MG63 (cell line): ENCODE results near the gene CYP27B1. TPM values are rescaled to one million over a fixed set of nuclear protein-coding genes. Genes with fewer than 3 reads are reported as not detected.
"Not testable (repeated sequence)": the region's sequence is repeated elsewhere in the genome, so short reads cannot be mapped to it uniquely, and the experiment has no call there.

ENCODE experiments used
- DNase-seq: peaks from one replicate; pipeline ENCODE4 v3.0.0-alpha.2; 2020
- H3K27me3 ChIP-seq: fragments of 250-450 bp; sonication (Bioruptor Pico); 2 replicates; pipeline ENCODE4 v1.5.1; 2020; ENCODE audit warnings: mild to moderate bottlenecking, moderate library complexity
- H3K36me3 ChIP-seq: fragments of 250-450 bp; sonication (Bioruptor Pico); 2 replicates; pipeline ENCODE4 v1.5.1; 2020; ENCODE audit warnings: mild to moderate bottlenecking, moderate library complexity
- H3K4me3 ChIP-seq: fragments of 250-450 bp; sonication (Bioruptor Pico); 2 replicates; pipeline ENCODE4 v1.5.1; 2020; ENCODE audit warnings: mild to moderate bottlenecking, moderate library complexity
- H3K9me3 ChIP-seq: fragments of 250-450 bp; sonication (Bioruptor Pico); 2 replicates; pipeline ENCODE4 v1.5.1; 2020; ENCODE audit warnings: mild to moderate bottlenecking, moderate library complexity
- total RNA-seq: library from RNA; depleted of rRNA; stranded (reverse); fragments of >200 nt; shearing (Covaris generic); gene quantifications from 2 replicates; pipeline ENCODE4 v1.2.3, GENCODE V29; 2014; ENCODE audit warnings: low replicate concordance

The CYP27B1 gene
- total RNA-seq, 1 experiment from 2014 or later = not detected

DNA sequence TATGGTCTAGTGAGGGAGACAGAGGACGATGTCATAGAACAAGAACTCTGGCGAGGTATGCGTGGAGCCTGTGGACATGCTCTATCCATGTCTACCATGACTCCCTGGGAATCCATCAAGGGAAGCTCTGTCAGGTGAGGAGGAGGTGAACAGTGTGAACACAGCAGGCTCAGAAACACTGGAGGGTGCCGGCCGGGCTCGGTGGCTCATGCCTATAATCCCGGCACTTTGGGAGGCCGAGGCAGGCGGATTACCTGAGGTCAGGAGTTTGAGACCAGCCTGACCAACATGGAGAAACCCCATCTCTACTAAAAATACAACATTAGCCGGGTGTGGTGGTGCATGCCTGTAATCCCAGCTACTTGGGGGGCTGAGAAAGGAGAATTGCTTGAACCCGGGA, 7.8 kb upstream of the CYP27B1 start:
- DNase-seq, H3K27me3 ChIP-seq, H3K4me3 ChIP-seq, H3K9me3 ChIP-seq: not testable (repeated sequence)
- H3K36me3 ChIP-seq = peaks cover 36% of the 10 kb centered on the region

DNA sequence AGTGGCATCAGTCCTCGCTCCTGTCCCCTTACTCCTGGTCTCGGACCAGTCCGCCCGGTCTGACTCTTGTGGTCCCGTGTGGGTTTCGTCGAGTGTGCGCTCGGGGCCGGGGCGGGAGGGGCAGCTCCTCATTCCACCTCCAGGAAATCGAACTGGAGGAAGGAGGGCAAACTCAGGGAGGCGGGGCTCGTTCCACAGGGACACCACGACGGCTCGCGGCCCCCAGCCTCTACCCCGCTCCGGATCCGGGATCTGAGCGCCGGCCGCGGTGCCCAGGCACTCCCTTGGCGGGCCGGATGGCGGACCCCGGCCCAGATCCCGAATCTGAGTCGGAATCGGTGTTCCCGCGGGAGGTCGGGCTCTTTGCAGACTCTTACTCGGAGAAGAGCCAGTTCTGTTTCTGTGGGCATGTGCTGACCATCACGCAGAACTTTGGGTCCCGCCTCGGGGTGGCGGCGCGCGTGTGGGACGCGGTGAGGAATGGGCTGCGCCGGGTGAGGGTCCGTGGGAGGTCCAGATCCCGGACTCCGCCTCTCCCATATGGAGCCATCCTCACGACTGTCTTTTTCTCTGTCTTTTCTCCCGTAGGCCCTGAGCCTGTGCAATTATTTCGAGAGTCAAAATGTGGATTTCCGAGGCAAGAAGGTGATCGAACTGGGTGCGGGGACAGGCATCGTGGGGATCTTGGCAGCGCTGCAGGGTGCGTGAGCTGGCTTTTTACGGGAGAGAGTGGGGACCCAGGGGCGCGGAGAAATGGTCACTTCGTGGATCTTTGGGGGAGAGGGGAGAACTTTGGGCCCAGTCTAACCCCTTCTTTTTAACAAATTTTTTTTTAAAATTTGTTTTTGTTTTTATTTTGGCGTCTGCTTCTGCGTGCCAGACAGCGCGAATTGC, 5.8 kb upstream of the CYP27B1 start, which contains the start of gene EEF1AKMT3:
EEF1AKMT3 (plus strand) TSS at position 186 of the 894 bp plus-strand sequence; CDS start at position 297, 111 bp downstream.
- H3K4me3 ChIP-seq = peak within 1 kb of the TSS; percentile 84
- DNase-seq = peak; percentile 76
- no peaks in the 10 kb centered on the region for H3K9me3 ChIP-seq
- H3K36me3 ChIP-seq = peaks cover 54% of the 10 kb centered on the region
- H3K27me3 ChIP-seq = no peaks in the 10 kb centered on the region

DNA sequence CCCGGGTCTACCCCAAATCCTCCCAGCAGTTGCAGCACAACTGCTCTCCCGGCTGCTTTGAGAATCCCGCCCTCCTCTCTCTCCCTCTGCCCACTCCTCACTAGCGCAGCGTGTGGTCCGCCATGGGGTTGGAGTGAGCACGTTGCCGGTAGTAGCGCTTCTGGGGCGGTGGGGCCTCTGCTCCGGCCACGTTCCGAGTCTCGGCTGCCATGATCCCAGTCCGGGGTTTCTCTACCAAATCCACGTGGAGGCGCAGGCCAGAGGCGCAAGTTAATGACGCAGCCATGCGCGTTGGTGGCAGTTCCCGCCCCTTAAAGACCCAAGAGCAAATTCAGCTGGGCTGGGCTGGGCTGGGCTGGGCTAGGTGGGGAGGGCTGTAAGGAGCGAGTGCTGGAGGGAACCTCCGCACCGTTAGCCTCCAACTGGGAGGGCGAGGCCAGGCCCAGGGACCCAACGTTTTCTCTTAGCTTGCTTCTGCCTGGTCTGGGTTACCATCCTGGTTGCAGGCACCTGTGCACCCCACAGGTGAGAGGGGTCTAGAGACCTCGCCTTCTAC, 5.1 kb upstream of the CYP27B1 start, which contains the start of gene METTL1:
METTL1 (minus strand) TSS at position 233 of the 556 bp plus-strand sequence; CDS start at position 211, 22 bp downstream.
- peak within 1 kb of the TSS; percentile 84 for H3K4me3 ChIP-seq
- peaks cover under 1% of the 10 kb centered on the region; the same call in 1 of the 2 replicates for H3K27me3 ChIP-seq
- no peaks in the 10 kb centered on the region for H3K9me3 ChIP-seq
- peaks cover 49% of the 10 kb centered on the region for H3K36me3 ChIP-seq
- peak; percentile 97 for DNase-seq

DNA sequence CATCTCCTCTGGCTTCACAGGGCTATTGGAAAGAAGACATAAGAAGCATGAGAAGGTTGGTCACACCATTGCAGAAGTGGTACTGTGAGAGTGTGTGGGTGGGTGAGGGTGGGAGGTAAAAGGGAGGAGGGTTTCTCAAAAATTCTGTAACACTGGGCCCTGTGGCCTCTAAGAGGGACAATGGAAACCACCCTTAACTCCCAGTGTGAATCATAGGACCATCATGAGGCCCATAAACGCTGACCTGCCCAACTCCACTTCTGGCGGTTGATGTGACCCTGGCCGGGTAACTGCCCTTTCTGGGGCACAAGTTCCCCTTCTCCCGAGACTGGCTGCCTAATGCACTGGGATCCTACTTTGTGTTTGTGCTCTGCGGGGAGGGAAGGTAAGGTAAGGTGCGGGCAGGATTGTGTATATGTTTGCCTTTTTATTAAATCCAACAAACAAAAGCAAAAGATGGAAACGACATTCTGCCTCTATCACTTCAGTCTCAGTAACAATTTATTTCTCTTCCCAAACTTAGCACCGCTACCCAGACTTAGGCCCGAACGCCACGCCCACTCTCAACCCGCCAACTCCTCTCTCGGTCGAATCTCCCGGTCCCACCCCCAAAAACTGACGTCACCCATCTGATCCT, 4.5 kb upstream of the CYP27B1 start:
- Histone ChIP-seq H3K9me3 (no peaks in the 10 kb centered on the region), H3K36me3 (peaks cover 49% of the 10 kb centered on the region), H3K27me3 (peaks cover 6% of the 10 kb centered on the region), H3K4me3 (peak overlapping the region; percentile 84)
- peak; percentile 93 for DNase-seq

DNA sequence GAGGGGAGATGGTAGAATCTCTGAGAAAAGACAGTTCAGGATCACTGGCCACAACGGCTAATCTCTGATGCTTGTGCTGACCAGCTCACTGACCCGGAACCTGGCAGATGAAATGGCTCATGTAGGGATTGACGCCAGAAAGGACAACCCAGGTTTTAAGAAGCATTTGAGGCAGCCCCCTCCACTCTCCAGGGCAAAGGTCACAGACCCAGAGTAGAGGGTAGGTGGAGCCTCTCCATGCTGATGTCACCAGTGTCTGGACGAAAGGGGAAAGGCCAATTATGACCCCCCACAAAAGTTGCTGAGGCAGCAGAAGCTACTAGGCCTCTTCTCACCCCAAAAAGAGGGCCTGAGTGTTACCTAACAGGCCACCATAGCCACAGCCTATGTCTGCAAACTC, 3.9 kb upstream of the CYP27B1 start:
- DNase-seq = no peak
- Histone ChIP-seq H3K4me3 (peak overlapping the region; percentile 84), H3K36me3 (peaks cover 43% of the 10 kb centered on the region), H3K27me3 (peaks cover 13% of the 10 kb centered on the region), H3K9me3 (no peaks in the 10 kb centered on the region)

DNA sequence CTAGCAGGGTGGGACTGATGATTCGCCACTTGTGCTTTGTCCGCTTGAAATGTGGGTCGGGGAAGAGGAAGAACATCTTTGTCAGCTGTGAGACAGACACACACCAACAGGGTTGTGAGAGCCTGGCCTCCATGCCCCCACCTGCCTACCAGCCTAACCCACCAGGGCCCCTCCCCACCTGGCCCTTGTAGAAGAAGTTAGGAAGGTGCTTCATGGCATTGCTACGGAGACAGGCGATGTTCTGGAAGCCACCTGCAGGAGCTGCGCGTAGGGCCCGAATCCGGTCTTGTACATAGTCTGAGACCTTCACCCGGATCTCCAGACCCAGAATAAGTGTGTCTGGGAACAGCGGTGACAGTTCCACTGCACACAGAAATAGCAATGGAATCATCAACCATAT, 2.7 kb upstream of the CYP27B1 start:
- H3K4me3 ChIP-seq = no peak overlapping the region
- H3K36me3 ChIP-seq = peaks cover 40% of the 10 kb centered on the region
- peaks cover 24% of the 10 kb centered on the region for H3K27me3 ChIP-seq
- DNase-seq = no peak
- no peaks in the 10 kb centered on the region for H3K9me3 ChIP-seq

DNA sequence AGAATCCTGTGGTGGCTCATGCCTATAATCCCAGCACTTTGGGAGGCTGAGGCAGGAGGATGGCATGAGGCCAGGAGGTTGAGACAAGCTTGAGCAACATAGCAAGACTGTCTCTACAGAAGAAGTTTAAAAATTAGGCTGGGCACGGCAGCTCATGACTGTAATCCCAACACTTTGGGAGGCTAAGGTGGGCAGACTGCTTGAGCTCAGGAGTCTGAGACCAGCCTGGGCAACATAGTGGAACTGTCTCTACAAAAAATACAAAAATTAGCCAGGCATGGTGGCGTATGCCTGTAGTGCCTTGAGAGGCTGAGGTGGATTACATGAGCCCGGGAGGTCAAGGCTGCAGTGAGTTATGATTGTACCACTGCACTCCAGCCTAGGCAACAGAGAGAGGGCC, 998 bp upstream of the CYP27B1 start:
- no peaks in the 10 kb centered on the region for H3K9me3 ChIP-seq
- DNase-seq = no peak
- peaks cover 32% of the 10 kb centered on the region for H3K36me3 ChIP-seq
- H3K27me3 ChIP-seq = peaks cover 33% of the 10 kb centered on the region
- no peak overlapping the region for H3K4me3 ChIP-seq

DNA sequence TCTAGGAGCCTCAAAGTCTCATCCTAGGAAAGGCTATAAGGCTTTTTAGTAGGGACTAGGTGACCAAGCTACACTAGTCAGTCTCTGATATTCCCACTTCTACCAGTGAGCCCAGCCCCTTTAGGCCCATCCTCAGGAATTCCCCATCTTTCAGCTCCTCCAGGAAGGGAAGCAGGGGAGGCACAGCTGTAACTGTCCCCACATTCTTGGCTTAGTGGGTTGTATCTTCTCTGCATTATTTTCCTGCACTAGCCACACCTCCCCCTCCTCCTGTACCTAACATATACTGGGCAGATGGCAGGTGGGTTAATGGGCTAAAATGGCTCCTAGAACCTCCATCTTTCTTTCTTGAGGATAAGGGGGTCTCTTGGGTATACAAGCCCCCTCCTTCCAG, 424 bp upstream of the CYP27B1 start:
- DNase-seq = no peak
- Histone ChIP-seq H3K36me3 (peaks cover 32% of the 10 kb centered on the region), H3K27me3 (peaks cover 33% of the 10 kb centered on the region), H3K9me3 (no peaks in the 10 kb centered on the region), H3K4me3 (no peak overlapping the region)

DNA sequence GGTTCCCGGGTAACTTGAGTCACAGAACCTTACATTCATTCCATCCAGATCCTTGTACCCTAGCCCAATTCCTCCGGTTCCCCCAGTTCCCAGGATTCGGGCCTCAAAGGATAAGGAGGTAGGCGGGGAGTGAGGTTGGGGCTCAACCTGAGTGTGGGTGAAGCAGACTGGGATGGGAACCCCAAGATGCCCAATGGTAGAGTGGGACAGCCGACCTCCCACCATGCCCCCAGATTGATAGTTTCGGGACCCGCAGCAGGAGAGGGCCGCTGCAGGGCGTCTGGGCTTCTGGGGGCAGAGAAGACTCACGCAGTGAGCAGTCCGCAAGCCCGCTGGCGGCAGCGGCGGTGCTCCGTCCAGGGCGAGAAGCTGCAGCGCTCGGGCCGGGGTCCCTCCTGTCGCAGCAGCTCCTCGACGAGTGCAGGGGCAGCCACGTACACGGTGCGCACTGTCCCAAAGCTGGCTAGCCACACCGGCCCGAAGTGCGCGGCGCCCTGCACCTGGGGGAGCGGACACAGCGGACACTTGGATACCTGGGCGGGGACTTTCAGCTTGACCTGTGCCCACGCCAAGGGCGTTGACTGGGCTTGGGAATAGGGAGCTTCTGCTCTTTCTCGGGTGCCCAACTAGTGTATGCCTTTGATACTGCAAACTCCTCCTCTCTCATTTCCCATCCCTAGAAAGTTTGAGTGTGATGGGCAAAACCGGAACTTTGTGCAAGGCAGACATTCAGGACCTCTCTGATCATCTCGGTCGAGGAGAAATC, 997 bp downstream of the CYP27B1 start:
- Histone ChIP-seq H3K36me3 (peaks cover 31% of the 10 kb centered on the region), H3K9me3 (no peaks in the 10 kb centered on the region), H3K4me3 (no peak overlapping the region), H3K27me3 (peaks cover 33% of the 10 kb centered on the region)
- no peak for DNase-seq

DNA sequence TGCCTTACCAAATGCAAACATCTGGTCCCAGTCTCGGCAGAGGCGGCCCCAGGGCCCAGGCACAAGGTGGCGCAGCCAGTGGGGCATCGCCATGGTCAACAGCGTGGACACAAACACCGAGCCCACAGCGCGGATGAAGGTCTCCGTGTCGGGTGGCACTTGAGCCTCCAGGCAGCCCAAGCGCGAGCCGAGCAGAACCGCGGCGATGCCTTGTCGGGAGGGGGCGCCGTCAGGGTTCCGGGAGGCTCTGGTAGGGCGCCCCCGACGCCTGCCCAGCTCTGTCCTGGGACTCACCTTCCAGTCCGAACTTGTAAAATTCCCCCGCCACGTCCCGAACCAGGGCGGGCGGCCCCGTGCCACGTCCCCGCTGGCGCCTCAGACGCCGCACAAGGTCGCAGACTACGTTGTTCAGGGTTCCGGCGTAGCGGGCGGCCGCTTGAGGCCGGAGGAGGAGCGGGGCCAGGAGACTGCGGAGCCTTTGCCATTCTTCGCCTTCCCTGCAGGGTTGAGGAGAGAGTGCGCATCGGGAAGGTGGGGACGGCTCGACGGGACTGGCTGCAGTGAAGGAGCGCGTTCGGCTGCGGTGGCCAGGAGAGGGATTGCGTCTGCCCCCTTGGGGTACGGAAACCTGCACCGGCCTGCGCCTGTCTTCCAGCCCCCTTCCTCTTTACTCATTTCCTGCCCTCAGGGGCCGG, 1.7 kb downstream of the CYP27B1 start:
- Histone ChIP-seq H3K9me3 (no peaks in the 10 kb centered on the region), H3K36me3 (peaks cover 23% of the 10 kb centered on the region), H3K4me3 (no peak overlapping the region), H3K27me3 (peaks cover 33% of the 10 kb centered on the region)
- DNase-seq = no peak

DNA sequence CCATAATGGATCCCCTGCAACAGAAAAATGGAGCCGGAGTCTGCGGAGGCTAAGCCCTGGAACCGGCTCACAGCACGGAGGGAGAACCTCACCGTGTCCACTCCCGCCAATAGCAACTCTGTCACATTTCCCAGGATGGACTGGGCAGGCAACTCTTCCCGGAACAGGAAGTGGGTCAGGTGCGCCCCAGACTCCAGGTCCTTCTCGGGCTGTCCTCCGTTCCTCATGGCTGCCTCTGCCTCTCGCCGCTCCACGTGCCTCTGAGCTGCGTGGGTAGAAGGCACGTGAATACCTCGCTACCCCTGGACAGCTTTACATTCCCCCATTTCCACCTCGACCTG, 2.2 kb downstream of the CYP27B1 start:
- H3K9me3 ChIP-seq = no peaks in the 10 kb centered on the region
- H3K4me3 ChIP-seq = no peak overlapping the region
- peaks cover 33% of the 10 kb centered on the region for H3K27me3 ChIP-seq
- peaks cover 18% of the 10 kb centered on the region for H3K36me3 ChIP-seq
- DNase-seq = no peak

DNA sequence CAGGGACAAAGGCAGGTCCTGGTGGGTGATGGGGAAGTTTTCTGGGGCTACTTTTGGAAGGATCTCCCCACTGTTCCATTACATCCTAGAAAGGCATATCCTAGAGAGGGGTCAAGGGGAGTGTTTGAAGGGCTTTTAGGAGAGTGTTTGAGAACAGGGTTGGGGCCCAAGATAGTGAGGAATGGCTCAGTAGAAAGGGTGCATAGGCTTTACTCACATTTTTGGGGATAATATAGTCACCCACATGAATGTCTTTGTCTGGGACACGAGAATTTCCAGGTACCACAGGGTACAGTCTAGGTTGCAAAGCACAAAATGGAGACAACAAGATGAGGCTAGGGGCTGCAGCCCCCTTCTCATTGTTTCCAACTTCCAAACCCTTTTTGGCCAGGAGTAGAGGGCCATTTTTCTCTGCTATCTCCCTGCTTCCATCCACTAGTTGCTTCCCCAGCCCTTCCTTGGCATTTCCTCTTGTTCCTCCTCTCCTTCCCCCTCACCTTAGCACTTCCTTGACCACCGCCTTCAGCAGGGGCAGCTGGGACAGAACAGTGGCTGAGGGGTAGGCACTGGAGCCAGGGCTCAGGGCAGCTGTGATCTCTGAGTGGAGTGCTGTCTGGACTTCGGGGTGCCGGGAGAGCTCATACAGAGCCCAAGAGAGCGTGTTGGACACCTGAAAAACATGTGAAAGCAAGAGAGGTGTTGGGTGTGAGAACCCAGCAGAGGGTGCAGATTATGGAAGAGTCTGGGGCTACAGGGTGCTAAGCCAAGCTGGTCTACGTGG, 2.8 kb downstream of the CYP27B1 start:
- DNase-seq = no peak
- Histone ChIP-seq H3K4me3 (no peak overlapping the region), H3K9me3 (no peaks in the 10 kb centered on the region), H3K27me3 (peaks cover 33% of the 10 kb centered on the region), H3K36me3 (peaks cover 13% of the 10 kb centered on the region)

DNA sequence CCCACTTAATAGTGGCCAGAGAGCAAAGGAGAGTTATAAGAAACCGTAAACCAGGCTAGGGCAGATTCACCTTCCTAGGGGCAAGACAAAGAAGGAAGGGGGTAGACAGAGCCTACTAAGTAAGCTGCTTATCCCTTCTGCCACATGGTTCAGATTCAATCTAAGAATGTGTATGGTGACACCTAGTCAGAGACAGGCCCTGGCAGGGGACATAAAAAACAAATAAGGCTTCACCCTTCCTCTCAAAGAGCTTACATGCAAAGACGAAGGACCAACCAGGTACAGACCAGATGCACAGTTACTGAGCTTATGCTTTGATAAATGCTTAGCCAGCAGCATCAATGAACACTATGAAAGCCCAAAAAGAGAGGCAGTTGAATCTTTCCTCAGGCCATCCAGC, 4.4 kb downstream of the CYP27B1 start:
- Histone ChIP-seq H3K36me3 (no peaks in the 10 kb centered on the region), H3K9me3 (no peaks in the 10 kb centered on the region), H3K4me3 (no peak overlapping the region), H3K27me3 (peaks cover 33% of the 10 kb centered on the region)
- no peak for DNase-seq

DNA sequence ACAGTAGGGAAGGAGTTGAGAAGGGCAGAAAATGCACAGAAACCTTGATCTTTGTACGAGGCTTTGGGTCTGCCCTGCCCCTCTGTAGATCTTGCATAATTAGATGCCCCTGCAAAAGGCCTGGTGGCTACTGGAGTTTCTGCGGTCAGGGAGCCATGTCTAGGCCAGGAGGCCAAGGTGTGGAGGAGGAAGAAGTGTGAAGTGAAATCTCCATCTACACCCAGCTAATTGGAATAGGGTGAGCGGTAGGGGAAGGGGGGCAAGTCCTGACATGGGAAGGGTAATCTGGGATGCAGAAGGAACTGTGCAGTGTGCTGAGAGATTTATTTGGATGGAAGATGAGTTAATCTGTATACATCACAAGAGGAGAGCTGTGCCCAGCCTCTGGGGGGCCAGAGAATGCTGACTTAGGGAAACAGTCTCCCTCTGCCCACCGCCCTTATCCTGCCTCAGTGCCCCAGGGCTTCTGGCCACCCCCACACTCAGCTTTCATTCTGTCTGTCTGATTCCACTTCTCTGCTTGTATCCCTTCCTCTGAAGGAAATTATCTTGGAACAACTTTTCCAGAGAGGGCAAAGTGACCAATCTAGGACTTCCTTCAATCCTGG, 5.4 kb downstream of the CYP27B1 start:
- Histone ChIP-seq H3K27me3 (peaks cover 28% of the 10 kb centered on the region), H3K36me3 (no peaks in the 10 kb centered on the region), H3K4me3 (no peak overlapping the region), H3K9me3 (no peaks in the 10 kb centered on the region)
- DNase-seq = no peak

DNA sequence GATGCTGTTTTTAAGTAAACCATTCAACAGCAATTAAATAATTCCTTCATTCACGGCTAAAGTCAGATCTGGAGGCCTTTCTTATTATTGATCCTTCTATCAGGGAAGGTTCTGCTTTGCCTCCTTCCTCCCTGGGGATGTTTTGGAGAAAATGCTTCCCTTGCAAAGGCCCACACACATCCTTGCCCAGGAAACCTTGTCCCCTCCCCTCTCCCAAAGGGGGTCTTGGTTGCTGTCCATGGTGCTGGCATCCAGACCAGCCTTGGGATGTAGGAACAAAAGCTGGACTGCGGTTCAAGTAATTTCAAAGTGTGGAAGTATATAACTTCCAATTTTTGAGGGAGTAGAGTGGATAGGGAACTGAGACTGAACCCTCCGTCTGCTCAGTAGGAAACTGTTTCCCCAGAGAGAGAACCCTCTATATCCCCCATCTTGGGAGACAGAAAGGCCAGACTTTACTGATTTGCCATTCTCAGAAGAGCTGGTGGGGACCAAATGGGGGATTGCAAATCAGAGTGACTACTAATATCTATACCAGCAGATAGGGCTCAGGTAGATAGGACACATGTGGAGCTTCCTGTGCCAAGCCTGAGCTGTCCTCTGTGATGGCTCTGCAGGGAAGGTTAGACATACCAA, 6.4 kb downstream of the CYP27B1 start:
- H3K9me3 ChIP-seq = no peaks in the 10 kb centered on the region
- H3K36me3 ChIP-seq = no peaks in the 10 kb centered on the region
- H3K27me3 ChIP-seq = peaks cover 20% of the 10 kb centered on the region
- DNase-seq = no peak
- H3K4me3 ChIP-seq = no peak overlapping the region
